ENCODE data around the gene NDUFB2.
"Not testable (repeated sequence)": the region's sequence is repeated elsewhere in the genome, so short reads cannot be mapped to it uniquely, and the experiment has no call there.

The NDUFB2 gene

GRCh38 chr7:140696680-140697446 is at the start of gene NDUFB2:
Gene NDUFB2 (plus strand): TSS chr7:140696708. CDS start chr7:140696745, 37 bp downstream.
- peak; percentile 79 for DNase-seq

GRCh38 chr7:140646931-140647647 is 49.4 kb upstream of the NDUFB2 start:
- peak; percentile 83 for DNase-seq

GRCh38 chr7:140649556-140650205 is 46.8 kb upstream of the NDUFB2 start:
- no peak for DNase-seq

GRCh38 chr7:140650367-140650766 is 46.1 kb upstream of the NDUFB2 start:
- no peak for DNase-seq

GRCh38 chr7:140653319-140654108 is 43.0 kb upstream of the NDUFB2 start:
- DNase-seq, result peak; percentile 92

- DNase-seq, result no peak
These were observed 42.5 kb upstream of the NDUFB2 start for GRCh38 chr7:140654109-140654387.

- no peak for DNase-seq
These were observed 41.8 kb upstream of the NDUFB2 start for GRCh38 chr7:140654661-140655060.

- no peak for DNase-seq
These were observed 40.7 kb upstream of the NDUFB2 start for GRCh38 chr7:140655511-140656408.

GRCh38 chr7:140656548-140657515 is 39.7 kb upstream of the NDUFB2 start:
- DNase-seq, result no peak

- no peak for DNase-seq
These were observed 38.6 kb upstream of the NDUFB2 start for GRCh38 chr7:140657891-140658290.

- DNase-seq, result no peak
These were observed 36.7 kb upstream of the NDUFB2 start for GRCh38 chr7:140659856-140660255.

- DNase-seq, result no peak
These were observed 35.4 kb upstream of the NDUFB2 start for GRCh38 chr7:140661124-140661523.

- DNase-seq, result not testable (repeated sequence)
These were observed 33.6 kb upstream of the NDUFB2 start for GRCh38 chr7:140662938-140663337.

GRCh38 chr7:140667476-140667875 is 29.0 kb upstream of the NDUFB2 start:
- no peak for DNase-seq

- no peak for DNase-seq
These were observed 27.9 kb upstream of the NDUFB2 start for GRCh38 chr7:140668641-140669040.

GRCh38 chr7:140669352-140669751 is 27.2 kb upstream of the NDUFB2 start:
- DNase-seq, result no peak

- not testable (repeated sequence) for DNase-seq
These were observed 26.6 kb upstream of the NDUFB2 start for GRCh38 chr7:140669862-140670261.

GRCh38 chr7:140670343-140670935 is 26.1 kb upstream of the NDUFB2 start:
- DNase-seq, result no peak

- DNase-seq, result no peak
These were observed 24.5 kb upstream of the NDUFB2 start for GRCh38 chr7:140671966-140672365.

GRCh38 chr7:140672382-140673062 is 24.0 kb upstream of the NDUFB2 start, which contains the start of gene ADCK2:
Gene ADCK2 (plus strand): TSS chr7:140672945. CDS start chr7:140673331, 386 bp downstream.
- peak; percentile 48 for DNase-seq

All from NCI-H2171 (cell line).